HepG2 (cell line): ENCODE data around the gene NCAM2. TPM values are rescaled to one million over a fixed set of nuclear protein-coding genes. Genes with fewer than 3 reads are reported as not detected.

Experiments used
- ATAC-seq: fragments of 200-7000 bp; cut with Tn5 transposase; 3 replicates; pipeline ENCODE4 v1.9.1; 2020; ENCODE audit warnings: mild to moderate bottlenecking, moderate library complexity
- BruUV-seq: library from RNA; stranded (reverse); fragments of 400-500 nt; replicated peaks from 2 replicates; lab custom pipeline; 2021; lab: Mats Ljungman, UMichigan
- CTCF ChIA-PET: fragments of 300-600 bp; formaldehyde crosslinking; extraction: SDS; loops from one replicate; lab custom pipeline; 2021; ENCODE audit warnings: low total read pairs, inconsistent platforms, low intra/inter-chr PET ratio; lab: Yijun Ruan, JAX
- POLR2A ChIA-PET: fragments of 350-600 bp; sonication (Branson Sonifier 250); formaldehyde crosslinking; loops from one replicate; lab custom pipeline; 2020; ENCODE audit warnings: antibody characterized with exemption, inconsistent platforms; lab: Yijun Ruan, JAX
- DNase-seq: peaks from one replicate; pipeline ENCODE4 v3.0.0-alpha.2; 2015; ENCODE audit warnings: low spot score
- FAIRE-seq: peaks from 3 replicates; lab custom pipeline; 2011; peaks lifted over from hg19 to GRCh38; lab: Jason Lieb, UNC
- H2AFZ ChIP-seq: one replicate; pipeline ENCODE4 v1.6.1; 2011; ENCODE audit warnings: low read length, inconsistent platforms
- H3K27ac ChIP-seq: fragments of 300-600 bp; 3 replicates; pipeline ENCODE4 v1.8.0; 2011; ENCODE audit warnings: mixed run types, mild to moderate bottlenecking, mixed read lengths, low read length, inconsistent platforms; ENCODE audit not compliant: insufficient read depth; ENCODE audit errors: extremely low read length
- H3K27me3 ChIP-seq, 2 experiments: fragments of 200-600 bp in 1 of 2; 2 replicates in 1 of 2; 3 replicates in 1 of 2; pipeline versions ENCODE4 v1.6.0 to v1.8.0; 2011; ENCODE audit warnings: low read length in 2 of 2, mild to moderate bottlenecking in 2 of 2, moderate library complexity in 2 of 2, inconsistent platforms in 1 of 2; ENCODE audit not compliant: insufficient read depth in 2 of 2, control insufficient read depth in 1 of 2
- H3K36me3 ChIP-seq, 2 experiments: fragments of 200-600 bp in 1 of 2; replicated peaks in 1 of 2; 2 replicates in 1 of 2; 3 replicates in 1 of 2; pipeline versions ENCODE4 v1.5.1 to v1.8.0; 2011; ENCODE audit warnings: low read length in 2 of 2, inconsistent platforms in 1 of 2; ENCODE audit not compliant: insufficient read depth in 2 of 2, control insufficient read depth in 1 of 2
- H3K4me1 ChIP-seq: 2 replicates; pipeline ENCODE4 v1.5.1; 2012; ENCODE audit warnings: low read length, inconsistent platforms; ENCODE audit not compliant: insufficient read depth
- H3K4me2 ChIP-seq: 2 replicates; pipeline ENCODE4 v1.6.0; 2011; ENCODE audit warnings: low read depth, low read length, inconsistent platforms
- H3K4me3 ChIP-seq, 3 experiments: fragments of 200-600 bp in 1 of 3; sonication (generic), shearing (Covaris generic) in 1 of 3; replicated peaks in 1 of 3; 2 replicates each; pipeline ENCODE4 v1.5.1; 2011 to 2016; ENCODE audit warnings: low read length in 3 of 3, inconsistent platforms in 2 of 3, low read depth in 2 of 3, mild to moderate bottlenecking in 2 of 3, control low read depth in 1 of 3, mixed read lengths in 1 of 3; ENCODE audit not compliant: insufficient read depth in 1 of 3
- H3K79me2 ChIP-seq: one replicate; pipeline ENCODE4 v1.6.1; 2011; ENCODE audit warnings: low read length, inconsistent platforms; ENCODE audit not compliant: insufficient read depth
- H3K9ac ChIP-seq: 2 replicates; pipeline ENCODE4 v1.6.0; 2011; ENCODE audit warnings: mild to moderate bottlenecking, low read depth, low read length, inconsistent platforms; ENCODE audit not compliant: insufficient read depth
- H3K9me3 ChIP-seq: 2 replicates; pipeline ENCODE4 v1.5.1; 2012; ENCODE audit warnings: mild to moderate bottlenecking, low read length
- H4K20me1 ChIP-seq: 2 replicates; pipeline ENCODE4 v1.6.0; 2011; ENCODE audit warnings: inconsistent platforms, mild to moderate bottlenecking, low read length, moderate library complexity; ENCODE audit not compliant: insufficient read depth
- E2F5 ChIP-seq: sonication (generic); formaldehyde crosslinking; conservative IDR thresholded peaks from 2 replicates; pipeline ENCODE4 v1.4.0; 2020; ENCODE audit warnings: missing genetic modification reagents
- NFKB2 ChIP-seq: sonication (generic); formaldehyde crosslinking; IDR thresholded peaks from 2 replicates; pipeline ENCODE4 v1.4.0; 2020; ENCODE audit warnings: missing genetic modification reagents, borderline replicate concordance
- REPIN1 ChIP-seq: sonication (generic); formaldehyde crosslinking; IDR thresholded peaks from 2 replicates; pipeline ENCODE4 v1.8.0; 2022; ENCODE audit warnings: missing genetic modification reagents, low read depth, mild to moderate bottlenecking, borderline replicate concordance
- ZNF550 ChIP-seq: sonication (generic); formaldehyde crosslinking; IDR thresholded peaks from 2 replicates; pipeline ENCODE4 v1.4.0; 2020; ENCODE audit warnings: mild to moderate bottlenecking, missing genetic modification reagents, borderline replicate concordance
- WGBS: methylation state at CpG from one replicate; pipeline ENCODE4 v1.1.6; 2017; ENCODE audit warnings: low lambda C conversion rate; 5-methylcytosine and 5-hydroxymethylcytosine counted together
- in situ Hi-C: cut with HindIII; loops from 2 replicates; pipeline ENCODE4 v1.10.0; 2017; ENCODE audit warnings: low pct_unique_long_range_greater_than_20kb; ENCODE audit not compliant: extremely low pct_ligation_motif_present
- intact Hi-C: fragments of 100-400 bp; cut with micrococcal nuclease; formaldehyde crosslinking; loops from one replicate; pipeline ENCODE4 v1.10.0; 2022; ENCODE audit not compliant: unreplicated experiment
- polyA plus RNA-seq, 8 experiments: library from polyadenylated mRNA; depleted of rRNA in 3 of 8; stranded (reverse) in 7 of 8; unstranded in 1 of 8; fragments of >200 nt; fragmentation: Illumina TruSeq in 4 of 8; extraction: Trizol in 4 of 8; gene quantifications; 2 replicates each; pipeline versions ENCODE4 v1.2.1 to v1.2.3, GENCODE V29; 2011 to 2016; ENCODE audit warnings: low read depth in 4 of 8, missing spikeins in 1 of 8, mixed read lengths in 1 of 8; ENCODE audit not compliant: insufficient read depth in 1 of 8
- total RNA-seq, 5 experiments: library from RNA; depleted of rRNA; stranded (reverse); fragments of >200 nt; fragmentation: Illumina TruSeq; extraction: Trizol; gene quantifications; 2 replicates each; pipeline ENCODE4 v1.2.3, GENCODE V29; 2016; ENCODE audit warnings: low read depth in 1 of 5

NCAM2 gene
- total and polyA plus RNA-seq, 2 of the 13 experiments (the other 11 are each of a cell fraction or from before 2014, with no cell fraction given) = not detected

- no peak overlapping the region for H3K4me2 ChIP-seq
- 19% methylated on average over 7 of the region's 7 CpGs for WGBS
- H3K79me2 ChIP-seq = no peaks in the 10 kb centered on the region
- intact Hi-C loops = no loop called here
- no peaks in the 10 kb centered on the region for H3K4me1 ChIP-seq
- FAIRE-seq = no peak
- H3K27me3 ChIP-seq = no peaks in the 10 kb centered on the region
- H3K27ac ChIP-seq = no peak overlapping the region
- TF ChIP-seq E2F5 (no peak), ZNF550 (CRISPR knock-in tag) (no peak), REPIN1 (CRISPR knock-in tag) (no peak)
- no peak overlapping the region for H2AFZ ChIP-seq
- POLR2A ChIA-PET = no interaction called here
- no peak overlapping the region for H3K9ac ChIP-seq
- peaks cover 59% of the 10 kb centered on the region for H3K9me3 ChIP-seq
- CTCF ChIA-PET = no interaction called here
- no peaks in the 10 kb centered on the region for H4K20me1 ChIP-seq
- in situ Hi-C loops = no loop called here
- no peaks in the 10 kb centered on the region for H3K36me3 ChIP-seq
- DNase-seq = no peak
- BruUV-seq = no TSS peak
- no peak overlapping the region for H3K4me3 ChIP-seq
- ATAC-seq = no peak
Observed at GRCh38 chr21:21179619-21180298, 181.6 kb downstream of the NCAM2 start.

- intact Hi-C loops (no loop called here), in situ Hi-C loops (no loop called here)
- ATAC-seq (no peak), DNase-seq (no peak), FAIRE-seq (no peak)
- TF ChIP-seq NFKB2 (CRISPR knock-in tag) = no peak
- no peak overlapping the region for H3K27ac ChIP-seq
- no peaks in the 10 kb centered on the region for H3K4me1 ChIP-seq
- no peak overlapping the region for H3K9ac ChIP-seq
- H2AFZ ChIP-seq = no peak overlapping the region
- no peaks in the 10 kb centered on the region for H3K36me3 ChIP-seq
- H3K27me3 ChIP-seq = no peaks in the 10 kb centered on the region; a peak in 1 of 5 replicates
- no peaks in the 10 kb centered on the region for H3K79me2 ChIP-seq
- WGBS = 4% methylated on average over 3 of the region's 3 CpGs
- H3K4me2 ChIP-seq = no peak overlapping the region
- no TSS peak for BruUV-seq
- no peaks in the 10 kb centered on the region for H4K20me1 ChIP-seq
- ChIA-PET CTCF (no interaction called here), POLR2A (no interaction called here)
- peaks cover 60% of the 10 kb centered on the region for H3K9me3 ChIP-seq
- no peak overlapping the region for H3K4me3 ChIP-seq
Observed at GRCh38 chr21:21182401-21183010, 184.3 kb downstream of the NCAM2 start.
